Psoas muscle (tissue), 8 donors: ENCODE measurements around the gene SRMS. TPM values are rescaled to one million over a fixed set of nuclear protein-coding genes. Genes with fewer than 3 reads are reported as not detected.

ENCODE experiments used
- ATAC-seq, 4 donors: fragments of 200-7000 bp; cut with Tn5 transposase; one replicate each; pipeline ENCODE4 v1.9.1; 2020; ENCODE audit warnings: moderate library complexity in 3 of 4, mild to moderate bottlenecking in 2 of 4
- DNase-seq, 2 donors: peaks; one replicate each; pipeline ENCODE4 v3.0.0-alpha.2; 2020
- H3K27ac ChIP-seq: fragments of 200-600 bp; one replicate; pipeline ENCODE4 v1.8.0; 2022
- H3K27me3 ChIP-seq, 3 donors: fragments of 200-600 bp in 1 of 3; one replicate each; pipeline versions ENCODE4 v1.6.1 to v1.8.0; 2013 to 2022; ENCODE audit warnings: low read length in 2 of 3, mild to moderate bottlenecking in 2 of 3, moderate library complexity in 1 of 3; ENCODE audit not compliant: insufficient read depth in 3 of 3
- H3K36me3 ChIP-seq, 2 donors: fragments of 200-600 bp in 1 of 2; one replicate each; pipeline versions ENCODE4 v1.6.1 to v1.8.0; 2013 to 2022; ENCODE audit warnings: low read depth in 1 of 2, mild to moderate bottlenecking in 1 of 2, moderate library complexity in 1 of 2; ENCODE audit not compliant: insufficient read depth in 1 of 2
- H3K4me1 ChIP-seq: fragments of 200-600 bp; one replicate; pipeline ENCODE4 v1.8.0; 2022
- H3K4me3 ChIP-seq: fragments of 200-600 bp; one replicate; pipeline ENCODE4 v1.8.0; 2022; ENCODE audit warnings: mild to moderate bottlenecking
- H3K9me3 ChIP-seq: fragments of 200-600 bp; one replicate; pipeline ENCODE4 v1.8.0; 2022
- WGBS, 3 donors: extraction: QIAGEN DNeasy Blood & Tissue Kit; methylation state at CpG; one replicate each; pipeline versions ENCODE4 v1.1.6 to v1.1.7; 2013; 5-methylcytosine and 5-hydroxymethylcytosine counted together
- intact Hi-C, 2 donors: fragments of 100-400 bp; cut with DNase I; formaldehyde crosslinking; loops; one replicate each; pipeline versions ENCODE4 v1.11.0 to v1.14.2; 2022
- polyA plus RNA-seq, 3 donors: library from polyadenylated mRNA; stranded (reverse); fragments of 200-250 nt; gene quantifications; one replicate each; pipeline ENCODE4 v1.2.3, GENCODE V29; 2013
- total RNA-seq, 4 donors: library from RNA; stranded (reverse); fragmentation: NEBNext Ultra II Directional in 2 of 4; extraction: Animal tissue kit (Norgen Biotek cat#: 25700) in 2 of 4; gene quantifications; one replicate each; pipeline versions ENCODE4 v1.2.1 to v1.2.4, GENCODE V29; 2021 to 2023
- TF ChIP-seq, protein P1 (sequence below): fragments of 200-600 bp; IDR thresholded peaks from one replicate; pipeline ENCODE4 v1.8.0; 2022; ENCODE audit warnings: antibody characterized with exemption
- donor health status: healthy with polysubstance abuse.
- donor health status: DM: no; HTN: no; CAD: no; lungs with moderate emphysema.
- donor health status: Bipolar disorder and iron deficiency.
- donor health status: healthy.
- donor health status: DM: yes; HTN: yes; CAD: no.
- donor health status: DM: no; HTN: no; CAD: no.
- donor health status: DM: no; HTN: no; CAD: no.
- donor health status: DM: yes; HTN: yes; CAD: no.

SRMS gene
- total and polyA plus RNA-seq, 7 donors, result not detected

DNA sequence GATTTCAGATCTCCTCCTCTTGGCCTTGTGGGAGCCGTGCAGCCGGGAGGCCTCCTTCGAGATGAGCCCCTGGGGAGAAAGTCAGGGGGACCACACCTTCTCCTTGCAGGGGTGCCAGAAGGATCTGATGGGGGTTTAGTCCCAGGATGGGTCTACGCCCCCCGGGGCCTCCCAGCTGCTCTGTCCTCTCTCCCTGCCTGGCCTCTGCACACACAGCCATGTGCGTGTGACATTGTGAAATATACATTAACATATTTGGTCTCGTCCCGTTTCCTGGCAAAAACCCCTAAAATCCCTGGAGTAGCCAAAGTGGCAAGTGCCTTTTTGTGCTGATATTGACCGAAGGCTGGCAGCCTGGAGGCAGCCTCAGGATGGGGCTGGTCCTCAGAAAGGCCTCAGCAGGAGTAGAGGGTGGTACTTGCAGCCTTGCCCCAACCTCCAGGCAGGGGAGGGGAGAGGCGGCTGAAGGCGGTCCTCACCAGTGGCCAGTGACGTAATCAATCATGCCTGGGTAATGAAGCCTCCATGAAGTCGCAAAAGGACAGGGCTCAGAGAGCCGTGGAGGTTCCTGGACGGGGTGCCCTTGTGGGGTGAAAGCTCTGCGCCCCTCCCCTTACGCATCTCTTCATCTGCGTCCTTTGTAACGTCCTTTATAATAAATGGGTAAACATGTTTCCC lies 31.6 kb upstream of the SRMS start:
- no peaks in the 10 kb centered on the region for H3K36me3 ChIP-seq
- no peak for DNase-seq
- H3K4me1 ChIP-seq, result peaks cover 5% of the 10 kb centered on the region
- intact Hi-C loops, result no loop called here
- TF ChIP-seq, protein P1, sequence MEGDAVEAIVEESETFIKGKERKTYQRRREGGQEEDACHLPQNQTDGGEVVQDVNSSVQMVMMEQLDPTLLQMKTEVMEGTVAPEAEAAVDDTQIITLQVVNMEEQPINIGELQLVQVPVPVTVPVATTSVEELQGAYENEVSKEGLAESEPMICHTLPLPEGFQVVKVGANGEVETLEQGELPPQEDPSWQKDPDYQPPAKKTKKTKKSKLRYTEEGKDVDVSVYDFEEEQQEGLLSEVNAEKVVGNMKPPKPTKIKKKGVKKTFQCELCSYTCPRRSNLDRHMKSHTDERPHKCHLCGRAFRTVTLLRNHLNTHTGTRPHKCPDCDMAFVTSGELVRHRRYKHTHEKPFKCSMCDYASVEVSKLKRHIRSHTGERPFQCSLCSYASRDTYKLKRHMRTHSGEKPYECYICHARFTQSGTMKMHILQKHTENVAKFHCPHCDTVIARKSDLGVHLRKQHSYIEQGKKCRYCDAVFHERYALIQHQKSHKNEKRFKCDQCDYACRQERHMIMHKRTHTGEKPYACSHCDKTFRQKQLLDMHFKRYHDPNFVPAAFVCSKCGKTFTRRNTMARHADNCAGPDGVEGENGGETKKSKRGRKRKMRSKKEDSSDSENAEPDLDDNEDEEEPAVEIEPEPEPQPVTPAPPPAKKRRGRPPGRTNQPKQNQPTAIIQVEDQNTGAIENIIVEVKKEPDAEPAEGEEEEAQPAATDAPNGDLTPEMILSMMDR, result no peak
- no peak overlapping the region for H3K4me3 ChIP-seq
- H3K27ac ChIP-seq, result no peak overlapping the region
- H3K9me3 ChIP-seq, result no peaks in the 10 kb centered on the region
- no peak for ATAC-seq
- H3K27me3 ChIP-seq, result peaks cover 0 to 5% (median 3%) of the 10 kb centered on the region in 3 donors
- WGBS, 3 donors, result 66 to 68% (median 67%) methylated on average over 19 of the region's 19 CpGs

GRCh38 chr20:63578224-63579016 lies 30.9 kb upstream of the SRMS start:
- Histone ChIP-seq H3K27me3 (peaks cover 0 to 12% (median 3%) of the 10 kb centered on the region in 3 donors), H3K9me3 (no peaks in the 10 kb centered on the region), H3K36me3 (no peaks in the 10 kb centered on the region), H3K4me3 (no peak overlapping the region), H3K4me1 (peaks cover 5% of the 10 kb centered on the region), H3K27ac (no peak overlapping the region)
- DNase-seq, result no peak
- 80 to 81% (median 80%) methylated on average over 26 of the region's 26 CpGs for WGBS, 3 donors
- ATAC-seq, result no peak
- TF ChIP-seq, protein P1, result no peak
- intact Hi-C loops, result no loop called here

- TF ChIP-seq, protein P1, result no peak
- Histone ChIP-seq H3K9me3 (no peaks in the 10 kb centered on the region), H3K4me3 (no peak overlapping the region), H3K27ac (no peak overlapping the region), H3K4me1 (peaks cover 5% of the 10 kb centered on the region), H3K36me3 (no peaks in the 10 kb centered on the region), H3K27me3 (peaks cover 0 to 19% (median 3%) of the 10 kb centered on the region in 3 donors)
- peak in 1 of 2 donors; percentile 83 for DNase-seq
- intact Hi-C loops, result no loop called here
- peak; percentile 47 to 80 (median 64) for ATAC-seq
- 34 to 43% (median 35%) methylated on average over 19 of the region's 19 CpGs for WGBS, 3 donors
Measured at GRCh38 chr20:63577317-63577894, 29.9 kb upstream of the SRMS start.

GRCh38 chr20:63576311-63576710 lies 28.8 kb upstream of the SRMS start:
- no peaks in the 10 kb centered on the region for H3K36me3 ChIP-seq
- no peak overlapping the region for H3K4me3 ChIP-seq
- intact Hi-C loops, result no loop called here
- H3K27ac ChIP-seq, result no peak overlapping the region
- H3K9me3 ChIP-seq, result no peaks in the 10 kb centered on the region
- no peak for ATAC-seq
- peaks cover 5% of the 10 kb centered on the region for H3K4me1 ChIP-seq
- no peak for DNase-seq
- TF ChIP-seq, protein P1, result no peak
- H3K27me3 ChIP-seq, result peaks cover 0 to 25% (median 5%) of the 10 kb centered on the region in 3 donors
- WGBS, 3 donors, result 85 to 94% (median 87%) methylated on average over 7 of the region's 7 CpGs
